Muscle layer of colon (tissue), 2 donors: Measurements from ENCODE around the gene ITGA2.
A peak's percentile ranks its signal among the peaks of the same experiment; 100 is the strongest.
"Not testable (repeated sequence)": the region's sequence is repeated elsewhere in the genome, so short reads cannot be mapped to it uniquely, and the experiment has no call there.

Experiments used
- H3K27ac ChIP-seq: one replicate; pipeline ENCODE4 v1.7.0; 2013; ENCODE audit warnings: low read depth, mild to moderate bottlenecking, low read length, moderate library complexity
- H3K27me3 ChIP-seq, 2 donors: one replicate each; pipeline ENCODE4 v1.7.0; 2013; ENCODE audit warnings: low read length in 2 of 2, mild to moderate bottlenecking in 2 of 2; ENCODE audit not compliant: insufficient read depth in 2 of 2, control insufficient read depth in 1 of 2
- H3K36me3 ChIP-seq: one replicate; pipeline ENCODE4 v1.7.0; 2013; ENCODE audit warnings: mild to moderate bottlenecking, low read length; ENCODE audit not compliant: insufficient read depth
- H3K4me1 ChIP-seq: one replicate; pipeline ENCODE4 v1.7.0; 2013; ENCODE audit warnings: mild to moderate bottlenecking, low read length; ENCODE audit not compliant: insufficient read depth
- H3K4me3 ChIP-seq, 2 donors: one replicate each; pipeline ENCODE4 v1.7.0; 2013; ENCODE audit warnings: low read length in 2 of 2, low read depth in 1 of 2, mild to moderate bottlenecking in 1 of 2, moderate library complexity in 1 of 2
- H3K9ac ChIP-seq: one replicate; pipeline ENCODE4 v1.7.0; 2013; ENCODE audit warnings: low read length
- H3K9me3 ChIP-seq: one replicate; pipeline ENCODE4 v1.7.0; 2013; ENCODE audit warnings: mild to moderate bottlenecking, low read length
- donor health status: abdominal sarcoma.
- donor health status: Adenocarcinoma of cecum.

Gene ITGA2

GRCh38 chr5:52961274-52961681 is 27.9 kb upstream of the ITGA2 start:
- Histone ChIP-seq H3K9me3 (no peaks in the 10 kb centered on the region), H3K36me3 (peaks cover 6% of the 10 kb centered on the region), H3K4me3 (no peak overlapping the region), H3K27me3 (no peaks in the 10 kb centered on the region), H3K27ac (no peak overlapping the region), H3K9ac (no peak overlapping the region), H3K4me1 (no peaks in the 10 kb centered on the region)

- Histone ChIP-seq H3K4me3 (no peak overlapping the region), H3K27ac (no peak overlapping the region), H3K9ac (no peak overlapping the region), H3K9me3 (no peaks in the 10 kb centered on the region), H3K27me3 (no peaks in the 10 kb centered on the region), H3K4me1 (no peaks in the 10 kb centered on the region), H3K36me3 (no peaks in the 10 kb centered on the region)
These were observed 25.5 kb upstream of the ITGA2 start for GRCh38 chr5:52963636-52964035.

DNA sequence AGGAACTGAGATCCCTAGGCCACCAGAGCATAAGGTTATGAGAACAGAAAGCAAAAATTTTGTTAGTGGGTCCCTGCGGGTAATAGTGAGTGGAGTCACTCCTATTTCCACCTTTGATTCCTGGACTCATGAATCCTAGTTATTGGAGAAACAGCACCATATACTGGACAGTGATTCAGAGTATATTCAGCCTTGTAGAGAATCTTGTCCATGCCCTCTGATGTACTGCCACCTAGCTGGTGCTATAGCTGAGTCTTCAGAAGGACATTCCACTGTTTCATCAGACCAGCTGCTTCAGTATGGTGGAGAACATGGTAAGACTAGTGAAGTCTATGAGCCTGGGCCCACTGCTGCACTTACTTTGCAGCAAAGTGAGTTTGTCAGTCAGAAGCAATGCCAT is 25.0 kb upstream of the ITGA2 start:
- H3K36me3 ChIP-seq = no peaks in the 10 kb centered on the region
- H3K9ac ChIP-seq = no peak overlapping the region
- H3K27ac ChIP-seq = no peak overlapping the region
- H3K4me3 ChIP-seq = no peak overlapping the region
- no peaks in the 10 kb centered on the region for H3K4me1 ChIP-seq
- H3K27me3 ChIP-seq = no peaks in the 10 kb centered on the region
- no peaks in the 10 kb centered on the region for H3K9me3 ChIP-seq

- not testable (repeated sequence) for H3K36me3 ChIP-seq, H3K9me3 ChIP-seq, H3K27me3 ChIP-seq, H3K4me1 ChIP-seq, H3K4me3 ChIP-seq, H3K27ac ChIP-seq, H3K9ac ChIP-seq
These were observed 13.0 kb upstream of the ITGA2 start for GRCh38 chr5:52976157-52976556.

DNA sequence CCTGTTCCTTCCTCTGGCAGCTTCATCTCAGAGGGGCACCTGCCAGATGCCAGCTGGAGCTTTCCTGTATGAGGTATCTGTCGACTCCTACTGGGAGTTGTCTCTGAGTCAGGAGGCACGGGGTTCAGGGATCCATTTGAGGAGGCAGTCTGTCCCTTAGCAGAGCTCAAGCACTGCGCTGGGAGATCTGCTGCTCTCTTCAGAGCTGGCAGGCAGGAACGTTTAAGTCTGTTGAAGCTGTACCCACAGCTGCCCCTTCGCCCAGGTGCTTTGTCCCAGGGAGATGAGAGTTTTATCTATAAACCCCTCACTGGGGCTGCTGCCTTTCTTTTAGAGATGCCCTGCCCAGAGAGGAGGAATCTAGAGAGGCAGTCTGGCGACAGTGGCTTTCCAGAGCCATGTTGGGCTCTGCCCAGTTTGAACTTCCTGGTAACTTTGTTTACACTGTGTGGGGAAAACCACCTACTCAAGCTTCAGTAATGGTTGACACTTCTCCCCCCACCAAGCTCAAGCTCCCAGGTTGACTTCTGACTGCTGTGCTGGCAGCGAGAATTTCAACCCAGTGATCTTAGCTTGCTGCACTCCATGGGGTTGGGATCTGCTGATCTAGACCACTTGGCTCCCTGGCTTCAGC is 11.8 kb upstream of the ITGA2 start:
- Histone ChIP-seq H3K9me3 (no peaks in the 10 kb centered on the region), H3K4me3 (no peak overlapping the region), H3K36me3 (no peaks in the 10 kb centered on the region), H3K27ac (no peak overlapping the region), H3K9ac (no peak overlapping the region), H3K4me1 (no peaks in the 10 kb centered on the region), H3K27me3 (no peaks in the 10 kb centered on the region)

GRCh38 chr5:52981507-52981906 is 7.6 kb upstream of the ITGA2 start:
- no peak overlapping the region for H3K27ac ChIP-seq
- no peaks in the 10 kb centered on the region for H3K27me3 ChIP-seq
- no peak overlapping the region for H3K4me3 ChIP-seq
- H3K9me3 ChIP-seq = no peaks in the 10 kb centered on the region
- H3K36me3 ChIP-seq = no peaks in the 10 kb centered on the region
- H3K9ac ChIP-seq = no peak overlapping the region
- H3K4me1 ChIP-seq = no peaks in the 10 kb centered on the region

DNA sequence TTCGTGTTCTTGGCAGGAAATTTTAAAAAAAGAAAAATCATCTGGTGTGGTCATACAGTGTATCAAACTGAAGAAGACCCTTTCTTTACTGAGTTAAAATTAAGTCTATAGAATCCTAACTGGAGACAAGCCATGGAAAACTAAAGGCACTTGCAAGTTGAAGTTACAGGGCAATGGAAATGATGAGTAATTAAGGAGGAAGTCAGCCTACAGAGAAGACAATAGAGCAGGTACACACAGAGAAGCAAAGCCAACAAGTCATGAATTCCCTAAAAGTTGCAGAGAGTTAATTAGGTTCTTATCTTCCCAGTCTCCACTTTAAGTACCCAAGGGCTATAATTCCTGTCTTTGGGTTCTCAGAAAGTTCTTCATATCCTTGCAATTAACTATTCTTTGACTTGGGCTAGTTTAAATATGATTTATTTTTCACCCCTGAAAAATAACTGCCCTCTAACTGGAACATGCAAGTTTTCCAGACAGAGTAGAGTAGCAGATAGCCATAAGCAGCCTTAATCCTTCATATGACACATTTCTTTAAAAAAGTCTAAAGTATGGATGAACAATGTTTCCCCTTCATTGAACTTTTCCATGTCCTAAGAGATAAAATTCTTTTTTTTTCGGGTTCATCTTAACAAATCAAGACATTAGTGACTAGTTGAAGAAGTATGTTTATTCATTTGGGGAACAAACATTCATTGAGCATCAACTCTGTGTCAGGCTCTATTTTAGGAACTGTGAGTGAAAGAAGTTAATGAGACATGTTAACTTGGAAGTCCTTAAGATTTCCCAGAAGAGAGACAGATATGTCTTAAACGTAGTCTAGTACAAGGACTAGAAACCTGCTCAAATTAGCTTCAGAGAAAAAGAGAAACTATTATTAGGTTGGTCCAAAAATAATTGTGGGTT is 5.2 kb upstream of the ITGA2 start:
- H3K36me3 ChIP-seq = no peaks in the 10 kb centered on the region
- no peak overlapping the region for H3K4me3 ChIP-seq
- H3K9me3 ChIP-seq = no peaks in the 10 kb centered on the region
- H3K27me3 ChIP-seq = no peaks in the 10 kb centered on the region
- no peak overlapping the region for H3K9ac ChIP-seq
- H3K27ac ChIP-seq = no peak overlapping the region
- H3K4me1 ChIP-seq = no peaks in the 10 kb centered on the region

GRCh38 chr5:52985306-52985705 is 3.8 kb upstream of the ITGA2 start:
- Histone ChIP-seq H3K27ac (no peak overlapping the region), H3K4me3 (no peak overlapping the region), H3K4me1 (peaks cover 3% of the 10 kb centered on the region), H3K36me3 (no peaks in the 10 kb centered on the region), H3K27me3 (peaks cover 0 to 6% of the 10 kb centered on the region in 2 donors), H3K9me3 (no peaks in the 10 kb centered on the region), H3K9ac (no peak overlapping the region)

DNA sequence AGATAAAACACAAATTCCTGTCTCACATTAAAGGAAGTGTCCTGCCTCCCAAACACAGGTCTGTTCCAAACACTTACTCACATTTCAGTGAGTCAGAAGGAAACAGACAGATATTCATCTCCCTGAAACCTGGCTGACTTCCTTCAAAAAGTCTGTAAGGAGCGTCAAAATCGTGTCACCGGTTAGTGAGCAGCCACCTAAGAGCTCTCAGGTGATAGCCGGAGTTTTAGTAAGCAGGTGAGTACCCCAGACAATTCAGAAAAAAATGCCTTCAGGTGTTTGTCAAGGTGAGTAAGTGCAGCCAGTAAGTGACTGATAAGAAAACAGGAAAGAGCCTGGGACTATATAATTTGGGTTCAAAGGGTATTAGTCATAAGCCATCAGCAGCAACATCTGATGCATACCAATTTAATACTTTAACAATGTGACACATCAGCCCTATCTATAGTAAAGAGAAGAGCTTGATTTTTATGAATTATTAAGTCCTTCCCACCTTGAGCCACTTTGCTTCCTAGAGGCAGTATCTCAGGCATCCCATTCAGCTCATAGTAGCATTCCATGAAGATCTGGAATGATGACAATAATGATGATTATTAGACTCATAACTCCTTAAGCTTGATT is 1.3 kb upstream of the ITGA2 start:
- Histone ChIP-seq H3K4me1 (peaks cover 8% of the 10 kb centered on the region), H3K27me3 (peaks cover 4 to 6% of the 10 kb centered on the region in 2 donors), H3K36me3 (no peaks in the 10 kb centered on the region), H3K4me3 (no peak overlapping the region), H3K9me3 (no peaks in the 10 kb centered on the region), H3K9ac (no peak overlapping the region), H3K27ac (no peak overlapping the region)

GRCh38 chr5:52988335-52989024 is 672 bp upstream of the ITGA2 start:
- H3K4me3 ChIP-seq = peak overlapping the region; percentile 39 to 72
- no peaks in the 10 kb centered on the region for H3K36me3 ChIP-seq

More at GRCh38 chr5:52988335-52989024, 672 bp upstream of the ITGA2 start:
- Histone ChIP-seq H3K27ac (no peak overlapping the region), H3K9me3 (no peaks in the 10 kb centered on the region), H3K27me3 (peaks cover 4 to 6% of the 10 kb centered on the region in 2 donors), H3K9ac (no peak overlapping the region), H3K4me1 (peaks cover 8% of the 10 kb centered on the region)
